K562 (cell line): ENCODE data around the gene MTHFR. TPM values are rescaled to one million over a fixed set of nuclear protein-coding genes. Genes with fewer than 3 reads are reported as not detected.

Source experiments
- ATAC-seq: fragments of 200-7000 bp; cut with Tn5 transposase; 3 replicates; pipeline ENCODE4 v1.9.1; 2020; ENCODE audit warnings: moderate library complexity
- BruUV-seq: library from RNA; stranded (reverse); fragments of 400-500 nt; replicated peaks from 2 replicates; lab custom pipeline; 2021; lab: Mats Ljungman, UMichigan
- CTCF ChIA-PET: fragments of 300-600 bp; formaldehyde crosslinking; extraction: SDS; loops from one replicate; lab custom pipeline; 2021; ENCODE audit warnings: low intra/inter-chr PET ratio; lab: Yijun Ruan, JAX
- POLR2A ChIA-PET: fragments of 300-600, 350-650 bp; sonication (Branson Sonifier 250); formaldehyde crosslinking; extraction: SDS; loops from one replicate; lab custom pipeline; 2021; ENCODE audit warnings: antibody characterized with exemption, inconsistent platforms; lab: Yijun Ruan, JAX
- DNase-seq, 4 experiments: peaks; one replicate each; pipeline versions ENCODE4 v3.0.0 to v3.0.0-alpha.2; 2011 to 2018; ENCODE audit warnings: low spot score in 3 of 4, mixed read lengths in 3 of 4; ENCODE audit errors: extremely low read depth in 1 of 4
- FAIRE-seq: peaks from 2 replicates; lab custom pipeline; 2011; peaks lifted over from hg19 to GRCh38; lab: Jason Lieb, UNC
- H2AFZ ChIP-seq: 2 replicates; pipeline ENCODE4 v1.6.0; 2011; ENCODE audit warnings: low read depth, low read length, control low read depth, inconsistent platforms
- H3K27ac ChIP-seq: fragments of 200-600 bp; 3 replicates; pipeline ENCODE4 v1.8.0; 2011; ENCODE audit warnings: low read depth, mild to moderate bottlenecking, control low read depth, inconsistent platforms, low read length, moderate library complexity, mixed read lengths; ENCODE audit errors: extremely low read depth
- H3K27me3 ChIP-seq, 2 experiments: fragments of 300-600 bp in 1 of 2; 2 replicates in 1 of 2; 3 replicates in 1 of 2; pipeline versions ENCODE4 v1.6.0 to v1.8.0; 2011; ENCODE audit warnings: inconsistent platforms in 2 of 2, low read length in 2 of 2, mild to moderate bottlenecking in 1 of 2, mixed read lengths in 1 of 2, moderate library complexity in 1 of 2; ENCODE audit not compliant: control insufficient read depth in 2 of 2, insufficient read depth in 2 of 2
- H3K36me3 ChIP-seq: fragments of 300-600 bp; 3 replicates; pipeline ENCODE4 v1.8.0; 2011; ENCODE audit warnings: mild to moderate bottlenecking, low read length, inconsistent platforms; ENCODE audit not compliant: control insufficient read depth, insufficient read depth
- H3K4me1 ChIP-seq, 2 experiments: fragments of 200-600 bp in 1 of 2; replicated peaks in 1 of 2; 2 replicates in 1 of 2; 3 replicates in 1 of 2; pipeline versions ENCODE4 v1.5.1 to v1.8.0; 2011; ENCODE audit warnings: inconsistent platforms in 2 of 2, low read length in 2 of 2, mild to moderate bottlenecking in 1 of 2, mixed read lengths in 1 of 2, moderate library complexity in 1 of 2; ENCODE audit not compliant: control insufficient read depth in 2 of 2, insufficient read depth in 2 of 2
- H3K4me2 ChIP-seq: 2 replicates; pipeline ENCODE4 v1.6.1; 2011; ENCODE audit warnings: low read length, control low read depth, inconsistent platforms, mixed read lengths; ENCODE audit not compliant: insufficient read depth
- H3K4me3 ChIP-seq: fragments of 200-600 bp; sonication (generic), shearing (Covaris generic); 2 replicates; pipeline ENCODE4 v1.5.1; 2016; ENCODE audit warnings: control low read depth, inconsistent platforms
- H3K79me2 ChIP-seq: fragments of 200-600 bp; 3 replicates; pipeline ENCODE4 v1.8.0; 2011; ENCODE audit warnings: low read length, inconsistent platforms; ENCODE audit not compliant: control insufficient read depth, insufficient read depth
- H3K9ac ChIP-seq, 2 experiments: 2 replicates each; pipeline versions ENCODE4 v1.6.0 to v1.6.1; 2011; ENCODE audit warnings: low read depth in 2 of 2, low read length in 2 of 2, control low read depth in 1 of 2, inconsistent platforms in 1 of 2, mild to moderate bottlenecking in 1 of 2, mixed read lengths in 1 of 2; ENCODE audit not compliant: insufficient read depth in 1 of 2
- H3K9me1 ChIP-seq: one replicate; pipeline ENCODE4 v1.6.0; 2011; ENCODE audit warnings: inconsistent platforms, mild to moderate bottlenecking, low read length, moderate library complexity; ENCODE audit not compliant: control insufficient read depth, insufficient read depth
- H3K9me3 ChIP-seq: replicated peaks from 2 replicates; pipeline ENCODE4 v1.5.1; 2011; ENCODE audit warnings: low read depth, low read length, inconsistent platforms; ENCODE audit not compliant: control insufficient read depth, insufficient read depth
- H4K20me1 ChIP-seq: replicated peaks from 2 replicates; pipeline ENCODE4 v1.6.1; 2011; ENCODE audit warnings: low read length, inconsistent platforms, mixed read lengths; ENCODE audit not compliant: control insufficient read depth, insufficient read depth
- ARHGAP35 ChIP-seq: fragments of 450-650 bp; IDR thresholded peaks from 2 replicates; pipeline ENCODE4 v1.6.1; 2018; ENCODE audit not compliant: partially characterized antibody
- BDP1 ChIP-seq: IDR thresholded peaks from 3 replicates; pipeline ENCODE4 v1.6.1; 2011; ENCODE audit not compliant: insufficient read length, insufficient read depth
- C11orf30 ChIP-seq: fragments of 450-650 bp; IDR thresholded peaks from 2 replicates; pipeline ENCODE4 v1.6.1; 2016; ENCODE audit warnings: low read depth, mild to moderate bottlenecking
- DNMT1 ChIP-seq: fragments of 450-650 bp; IDR thresholded peaks from 2 replicates; pipeline ENCODE4 v1.6.1; 2016; ENCODE audit warnings: antibody characterized with exemption, mild to moderate bottlenecking
- JUN ChIP-seq, 2 experiments: sonication (generic) in 1 of 2; formaldehyde crosslinking in 1 of 2; IDR thresholded peaks; 2 replicates each; pipeline versions ENCODE4 v1.6.1 to v1.8.0; 2012 to 2022; ENCODE audit warnings: borderline replicate concordance in 2 of 2, mild to moderate bottlenecking in 2 of 2, improper control_type of control experiment in 1 of 2, low read depth in 1 of 2, low read length in 1 of 2, missing genetic modification reagents in 1 of 2
- MTF1 ChIP-seq: fragments of 250-450 bp; sonication (Bioruptor Pico); IDR thresholded peaks from 2 replicates; pipeline ENCODE4 v1.9.0; 2021; ENCODE audit warnings: moderate library complexity, mild to moderate bottlenecking, inconsistent platforms, borderline replicate concordance
- RBM17 ChIP-seq: fragments of 200-400 bp; formaldehyde crosslinking; IDR thresholded peaks from 2 replicates; pipeline ENCODE4 v1.6.1; 2017; ENCODE audit warnings: low read depth, mild to moderate bottlenecking, low read length, borderline replicate concordance
- SIN3B ChIP-seq: fragments of 450-650 bp; IDR thresholded peaks from 2 replicates; pipeline ENCODE4 v1.6.1; 2017; ENCODE audit warnings: low read depth, mild to moderate bottlenecking, moderate library complexity
- SP1 ChIP-seq: sonication (generic); formaldehyde crosslinking; IDR thresholded peaks from 2 replicates; pipeline ENCODE4 v1.8.1; 2022; ENCODE audit warnings: mild to moderate bottlenecking, missing genetic modification reagents
- TEAD2 ChIP-seq: fragments of 450-650 bp; IDR thresholded peaks from 2 replicates; pipeline ENCODE4 v1.6.1; 2016; ENCODE audit warnings: missing genetic modification characterization, control low read depth, missing compliant biosample characterization
- TFAM ChIP-seq: fragments of 250-450 bp; sonication (Bioruptor Pico); conservative IDR thresholded peaks from 2 replicates; pipeline ENCODE4 v1.5.0; 2021; ENCODE audit warnings: mild to moderate bottlenecking, moderate library complexity
- TFE3 ChIP-seq: fragments of 450-650 bp; formaldehyde crosslinking; IDR thresholded peaks from 2 replicates; pipeline ENCODE4 v1.4.0; 2020; ENCODE audit warnings: mild to moderate bottlenecking, mixed read lengths
- VEZF1 ChIP-seq: fragments of 200-800 bp; sonication (Bioruptor generic); IDR thresholded peaks from 2 replicates; pipeline ENCODE4 v1.6.1; 2017; ENCODE audit warnings: missing genetic modification characterization, missing compliant biosample characterization
- ZNF174 ChIP-seq: fragments of 250-450 bp; sonication (Bioruptor Pico); IDR thresholded peaks from 2 replicates; pipeline ENCODE4 v1.4.0; 2020; ENCODE audit warnings: mild to moderate bottlenecking
- ZNF239 ChIP-seq: fragments of 250-450 bp; sonication (Bioruptor Pico); IDR thresholded peaks from 2 replicates; pipeline ENCODE4 v1.4.0; 2020; ENCODE audit warnings: mild to moderate bottlenecking
- ZNF280B ChIP-seq: fragments of 250-450 bp; sonication (Bioruptor Pico); IDR thresholded peaks from 2 replicates; pipeline ENCODE4 v1.5.1; 2021; ENCODE audit warnings: mild to moderate bottlenecking
- ZSCAN32 ChIP-seq: fragments of 450-650 bp; formaldehyde crosslinking; IDR thresholded peaks from 2 replicates; pipeline ENCODE4 v1.4.0; 2020; ENCODE audit warnings: mild to moderate bottlenecking, moderate library complexity
- WGBS: fragments of 100-300 bp; shearing (Covaris generic); methylation state at CpG from one replicate; pipeline ENCODE4 v1.1.6; 2016; ENCODE audit warnings: low coverage, mixed read lengths; ENCODE audit not compliant: insufficient coverage; ENCODE audit errors: missing lambda C conversion rate; 5-methylcytosine and 5-hydroxymethylcytosine counted together
- in situ Hi-C: fragments of 300-500 bp; cut with MboI; formaldehyde crosslinking; loops from 4 replicates; pipeline ENCODE4 v1.15.0; 2018; ENCODE audit warnings: inconsistent platforms, mixed read lengths
- intact Hi-C: fragments of 100-400 bp; cut with micrococcal nuclease; formaldehyde crosslinking; loops from 2 replicates; pipeline ENCODE4 v1.14.2; 2022
- polyA plus RNA-seq, 8 experiments: library from polyadenylated mRNA; depleted of rRNA in 4 of 8; stranded (reverse) in 5 of 8; unstranded in 3 of 8; fragments of >200 nt; fragmentation: Nextera tagmentation in 2 of 8; fragmentation: Illumina TruSeq in 1 of 8; extraction: Ambion mirVana in 2 of 8; extraction: Trizol in 1 of 8; gene quantifications; 2 replicates each; pipeline versions ENCODE4 v1.2.1 to v1.2.3, GENCODE V29; 2011 to 2014; ENCODE audit warnings: inconsistent platforms in 1 of 8, missing spikeins in 1 of 8
- total RNA-seq, 7 experiments: library from RNA; depleted of rRNA in 6 of 7; stranded (reverse); fragments of >200 nt in 6 of 7; fragmentation: Illumina TruSeq in 2 of 7; extraction: Trizol in 2 of 7; gene quantifications; 2 replicates each; pipeline versions ENCODE4 v1.2.1 to v1.2.3, GENCODE V29; 2011 to 2021; ENCODE audit warnings: low replicate concordance in 1 of 7

MTHFR gene
- total and polyA plus RNA-seq, 9 of the 15 experiments (the other 6 are each of a cell fraction or from before 2014, with no cell fraction given) = 5.0 to 104 (median 62.6) TPM

- H3K4me3 ChIP-seq = peak overlapping the region; percentile 7; the same call in 1 of the 2 replicates
- in situ Hi-C loops = no loop called here
- ChIA-PET CTCF (no interaction called here), POLR2A (interaction anchor here (0.6 to 10.5 kb wide), 15 partner anchors 9 to 1808 kb away, joined by 3 to 115 read pairs (median 4); partner anchors contain the start of genes AGTRAP, C1orf167 and FBXO6)
- peaks cover 49% of the 10 kb centered on the region for H3K79me2 ChIP-seq
- no peaks in the 10 kb centered on the region for H3K27me3 ChIP-seq
- H3K36me3 ChIP-seq = peaks cover 82% of the 10 kb centered on the region
- H3K27ac ChIP-seq = peak overlapping the region; percentile 100
- H4K20me1 ChIP-seq = no peaks in the 10 kb centered on the region
- peak overlapping the region; percentile 81 for H3K4me2 ChIP-seq
- 26% methylated on average over 15 of the region's 15 CpGs for WGBS
- FAIRE-seq (peak; percentile 97), ATAC-seq (peak; percentile 75), DNase-seq (peak; percentile 66 to 96 (median 80))
- H2AFZ ChIP-seq = peak overlapping the region; percentile 5; the same call in 1 of the 2 replicates
- intact Hi-C loops = loop anchor here (5.0 kb wide), 1 partner anchor 59 kb away; the partner anchor contains the start of gene AGTRAP
- peak overlapping the region; percentile 80 to 84 for H3K9ac ChIP-seq
- no TSS peak for BruUV-seq
- peaks cover 78 to 84% of the 10 kb centered on the region in 2 experiments for H3K4me1 ChIP-seq
- no peaks in the 10 kb centered on the region for H3K9me3 ChIP-seq
- H3K9me1 ChIP-seq = no peaks in the 10 kb centered on the region
- TF ChIP-seq ZSCAN32 (CRISPR knock-in tag) (0 out of 2 replicates have a peak, but pooled peaks have one; percentile 39), TFE3 (CRISPR knock-in tag) (no peak; the same call in 1 of the 2 replicates), TFAM (CRISPR knock-in tag) (no peak), SP1 (CRISPR knock-in tag) (peak; percentile 67; the same call in 1 of the 2 replicates), C11orf30 (no peak), TEAD2 (no peak; the same call in 1 of the 2 replicates), RBM17 (no peak), JUN (IDR thresholded peaks at IDR 0.05; ENCODE audit: borderline replicate concordance, low read depth, low read length) (no peak), JUN (CRISPR knock-in tag; IDR thresholded peaks at IDR 0.05; ENCODE audit: borderline replicate concordance) (no peak; the same call in 1 of the 2 replicates), ZNF280B (CRISPR knock-in tag) (no peak), MTF1 (no peak), VEZF1 (CRISPR knock-in tag) (no peak), ZNF239 (no peak; the same call in 1 of the 2 replicates), ZNF174 (CRISPR knock-in tag) (no peak), SIN3B (no peak), DNMT1 (no peak), ARHGAP35 (no peak), BDP1 (no peak)
Measured at GRCh38 chr1:11796036-11796828, 9.5 kb downstream of the MTHFR start.
